MV-4-11 (cell line): Measurements from ENCODE around the gene HLA-B.
"Not testable (repeated sequence)": the region's sequence is repeated elsewhere in the genome, so short reads cannot be mapped to it uniquely, and the experiment has no call there.

Experiments
- DNase-seq: peaks from one replicate; lab custom pipeline; 2025; lab: John Stamatoyannopoulos, UW

The HLA-B gene

DNA sequence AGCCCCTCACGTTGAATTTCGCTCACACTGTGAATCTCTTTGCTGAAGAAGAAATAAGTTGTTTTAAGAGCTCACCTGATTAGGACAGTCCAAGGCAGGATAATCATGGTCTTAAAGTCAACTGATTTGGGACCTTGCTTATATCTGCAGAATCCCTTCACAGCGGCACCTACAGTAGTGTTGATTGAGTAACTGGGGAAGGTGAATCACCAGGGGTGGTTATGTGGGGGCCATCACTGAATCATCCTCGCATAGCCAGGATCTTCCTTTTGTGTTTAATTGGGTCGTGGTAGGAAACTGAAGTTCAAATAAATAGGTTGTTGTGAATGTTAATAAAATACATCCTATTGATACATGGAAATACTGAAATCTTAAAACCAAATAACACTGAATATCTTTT is 26.2 kb upstream of the HLA-B start:
- no peak for DNase-seq

DNA sequence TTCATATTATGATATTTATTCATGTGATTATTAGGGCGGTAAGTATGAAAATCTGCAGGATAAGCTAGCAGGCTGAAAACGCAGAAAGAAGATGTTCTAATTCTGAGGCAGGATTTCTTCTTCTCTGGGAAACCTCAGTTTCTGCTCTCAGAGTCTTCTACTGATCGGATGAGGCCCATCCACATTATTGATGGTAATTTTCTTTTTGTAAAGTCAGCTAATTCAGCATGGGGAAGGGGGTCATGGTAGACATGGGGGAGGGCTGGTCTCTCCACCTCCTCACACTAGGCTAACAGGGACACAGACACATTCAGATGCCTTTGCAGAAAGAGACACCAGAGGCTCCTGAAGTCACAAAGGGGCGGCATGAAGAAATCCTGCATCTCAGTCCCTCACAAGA is 24.7 kb upstream of the HLA-B start:
- no peak for DNase-seq

DNA sequence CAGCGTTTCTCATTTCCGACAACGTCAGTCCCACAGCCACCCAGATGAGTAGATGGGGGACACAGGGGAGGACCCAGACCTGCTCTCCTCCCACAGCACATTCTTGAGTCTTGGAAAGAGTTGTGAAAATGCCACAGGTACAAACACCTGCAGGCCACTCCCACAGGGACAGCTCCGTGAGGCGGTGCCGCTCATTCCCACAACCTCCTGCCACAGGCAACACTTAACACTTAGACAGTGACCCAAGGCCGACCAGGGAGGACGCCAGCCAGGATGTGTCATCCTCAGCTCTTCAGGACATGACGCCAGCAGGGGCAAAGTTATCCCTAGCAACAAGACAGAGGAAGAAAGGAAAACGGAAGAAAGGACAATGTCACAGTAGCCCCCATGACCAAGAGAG is 22.9 kb upstream of the HLA-B start:
- DNase-seq, result no peak

DNA sequence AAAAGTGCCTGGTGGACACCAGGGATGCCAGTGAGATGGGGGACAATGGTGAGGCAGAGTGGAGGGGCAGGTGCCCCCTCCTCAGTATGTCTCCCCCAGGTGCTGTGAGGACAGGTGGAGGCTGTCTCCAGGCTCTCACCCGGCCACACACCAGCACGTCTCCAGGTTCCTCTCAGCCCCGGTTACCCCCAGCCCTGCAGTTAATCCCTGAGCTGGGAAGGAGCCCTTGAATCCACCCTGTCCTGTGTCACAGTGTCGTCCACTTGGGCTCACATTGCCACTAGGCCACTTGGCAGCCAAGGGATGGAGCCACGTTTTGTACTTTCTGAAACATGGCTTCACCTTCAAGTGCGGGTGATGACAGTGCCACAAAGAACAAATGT is 21.7 kb upstream of the HLA-B start:
- DNase-seq, result no peak

DNA sequence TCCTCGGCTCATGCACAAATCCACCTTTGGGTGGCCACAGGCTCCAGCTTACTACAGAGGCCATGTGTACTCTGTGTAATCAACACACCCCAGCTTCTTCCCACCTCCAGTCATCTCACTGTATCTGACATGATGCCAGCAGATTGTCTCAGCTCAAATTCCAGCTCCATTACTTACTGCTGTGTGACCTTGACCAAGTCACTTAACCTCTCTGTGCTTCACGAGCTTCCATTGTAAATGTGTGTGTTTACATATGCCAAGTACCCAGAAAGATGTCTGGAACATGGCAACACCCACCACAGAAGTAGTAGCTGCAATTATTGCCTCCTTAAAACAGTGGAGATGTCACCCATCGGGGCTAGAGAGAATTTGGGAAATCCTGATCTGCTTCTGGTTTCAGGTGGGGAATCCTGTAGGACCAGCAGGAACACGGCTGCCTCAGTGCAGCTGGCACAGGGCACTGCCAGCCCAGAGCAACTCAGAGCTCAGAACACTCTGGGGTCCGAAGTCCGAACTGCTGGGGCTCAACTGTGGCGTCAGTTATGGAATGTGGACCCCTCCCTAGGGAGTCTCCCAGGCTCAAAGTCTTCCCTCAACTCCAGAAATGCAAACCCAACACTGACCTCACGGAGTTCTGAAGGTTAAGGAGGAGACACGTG is 21.2 kb upstream of the HLA-B start:
- no peak for DNase-seq

DNA sequence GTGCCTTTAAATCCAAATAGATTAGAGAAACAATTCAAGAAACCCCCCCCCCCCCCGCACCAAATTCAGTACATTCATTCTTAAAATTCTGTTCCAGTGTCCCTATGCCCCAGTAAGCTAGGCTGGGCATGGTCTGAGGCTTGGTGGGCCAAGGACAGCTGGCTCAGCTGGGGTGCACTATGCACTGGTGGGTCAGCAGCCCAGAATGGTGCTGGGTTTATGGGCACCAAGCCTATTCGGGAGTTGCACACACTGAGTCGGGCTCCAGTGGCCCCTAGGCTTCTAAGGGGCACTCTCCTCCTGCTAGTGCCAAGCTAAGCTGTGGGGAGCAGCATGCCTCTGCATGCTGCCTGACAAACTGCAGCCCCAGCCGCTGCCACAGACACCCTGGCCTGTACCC is 20.1 kb upstream of the HLA-B start:
- DNase-seq, result no peak

DNA sequence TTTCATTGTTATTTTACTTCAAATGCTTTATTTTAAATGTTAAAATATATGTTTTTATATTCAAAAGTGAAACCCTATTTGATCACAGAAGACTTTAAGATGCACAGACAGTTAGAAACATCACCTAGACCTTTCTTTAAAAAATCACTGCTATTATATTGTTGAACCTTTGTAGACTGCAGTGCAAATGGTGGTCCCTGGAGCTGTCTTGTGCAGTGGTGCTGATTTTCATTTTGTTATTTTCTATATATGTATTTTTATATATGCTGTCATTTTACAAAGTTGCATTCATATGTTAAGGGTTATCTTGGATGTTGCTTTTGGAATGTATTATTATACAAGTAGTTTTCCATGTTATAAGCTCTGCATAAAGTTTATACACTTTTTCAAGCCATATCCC is 18.7 kb upstream of the HLA-B start:
- DNase-seq, result no peak

DNA sequence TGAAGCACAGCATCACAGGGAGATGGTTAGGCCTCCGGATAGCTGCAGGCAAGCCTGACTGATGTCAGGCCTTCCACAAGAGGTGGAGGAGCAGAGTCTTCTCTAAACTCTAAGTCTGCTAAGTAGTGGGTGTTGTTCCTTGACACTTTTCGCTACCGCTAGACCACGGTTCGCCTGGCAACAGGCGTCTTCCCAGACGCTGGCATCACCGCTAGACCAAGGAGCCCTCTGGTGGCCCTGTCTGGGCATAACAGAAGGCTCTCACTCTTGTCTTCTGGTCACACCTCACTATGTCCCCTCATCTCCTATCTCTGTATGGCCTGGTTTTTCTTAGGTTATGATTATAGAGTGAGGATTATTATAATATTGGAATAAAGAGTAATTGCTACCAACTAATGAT is 17.1 kb upstream of the HLA-B start:
- not testable (repeated sequence) for DNase-seq

DNA sequence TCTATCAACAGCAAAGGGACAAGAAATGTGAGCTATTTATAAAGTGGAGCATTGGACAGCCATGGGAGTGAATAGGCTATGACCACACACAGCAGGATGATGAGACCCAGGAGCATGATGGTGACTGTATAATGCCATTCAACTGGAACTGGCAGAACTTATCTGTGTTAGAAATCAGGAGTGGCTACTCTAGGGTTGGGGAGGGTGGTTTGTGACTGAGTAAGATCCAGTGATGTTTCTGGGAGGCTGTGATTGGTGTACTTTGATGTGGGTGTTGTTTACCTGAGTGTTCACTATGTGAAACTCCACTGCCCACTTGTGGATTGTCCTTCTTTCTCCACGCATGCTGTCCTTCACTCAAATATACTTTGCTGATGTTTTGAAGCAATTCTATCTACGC is 11.5 kb upstream of the HLA-B start:
- no peak for DNase-seq

DNA sequence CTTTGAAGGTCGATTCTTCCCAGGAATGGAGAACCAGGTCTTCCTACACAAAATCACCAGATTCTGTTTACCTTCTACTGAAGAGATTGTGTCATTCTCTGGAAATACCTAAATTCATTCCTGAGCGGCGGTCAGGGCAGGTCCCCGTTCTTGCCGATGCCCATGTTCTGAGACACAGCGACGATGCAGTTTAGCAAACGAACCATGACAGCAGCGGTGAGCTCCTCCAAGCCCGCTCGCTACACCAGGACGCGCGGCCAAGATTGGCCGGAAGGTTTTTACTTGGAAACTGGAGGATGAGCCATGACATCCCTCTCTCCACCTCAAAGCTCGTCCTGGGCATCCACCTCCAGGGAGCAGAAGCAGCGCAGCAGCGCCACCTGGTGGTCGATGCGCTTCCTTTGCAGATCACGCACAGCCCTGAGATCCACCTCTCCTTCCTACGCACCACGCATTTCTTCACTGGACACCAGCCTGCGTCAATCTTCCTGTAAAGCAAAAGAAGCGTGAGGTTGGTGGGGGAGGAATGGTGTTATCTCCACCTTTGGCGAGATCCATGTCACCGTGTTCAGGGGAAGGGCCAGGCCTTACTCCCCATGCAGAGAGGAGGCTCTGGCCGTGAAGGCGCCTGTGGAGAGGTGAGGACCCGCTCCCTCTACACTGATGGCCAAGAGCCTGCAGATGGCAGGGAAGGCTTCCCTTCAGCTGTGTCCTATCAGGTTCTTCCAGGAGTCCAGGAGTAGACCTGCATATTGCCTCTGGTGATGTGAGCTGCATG is 9.9 kb upstream of the HLA-B start:
- peak; percentile 65 for DNase-seq

DNA sequence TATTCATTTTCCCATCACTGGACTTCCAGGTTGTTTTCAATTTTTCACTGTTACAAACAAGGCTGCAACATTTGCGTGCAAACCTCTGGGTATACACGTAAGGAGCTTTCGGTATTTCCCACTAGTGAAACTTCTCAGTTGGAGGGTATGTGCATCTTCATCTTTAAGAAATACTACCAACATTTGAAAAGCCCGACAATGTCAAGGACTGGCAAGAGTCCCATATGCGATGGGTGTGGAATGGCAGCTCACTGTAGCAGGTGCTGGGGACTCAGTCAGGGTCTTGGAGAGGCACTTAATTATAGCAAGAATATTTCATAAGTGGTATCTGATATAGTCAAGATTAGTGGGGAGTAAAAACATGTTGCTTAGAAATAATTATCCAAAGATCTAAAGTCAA is 8.9 kb upstream of the HLA-B start:
- DNase-seq, result no peak

DNA sequence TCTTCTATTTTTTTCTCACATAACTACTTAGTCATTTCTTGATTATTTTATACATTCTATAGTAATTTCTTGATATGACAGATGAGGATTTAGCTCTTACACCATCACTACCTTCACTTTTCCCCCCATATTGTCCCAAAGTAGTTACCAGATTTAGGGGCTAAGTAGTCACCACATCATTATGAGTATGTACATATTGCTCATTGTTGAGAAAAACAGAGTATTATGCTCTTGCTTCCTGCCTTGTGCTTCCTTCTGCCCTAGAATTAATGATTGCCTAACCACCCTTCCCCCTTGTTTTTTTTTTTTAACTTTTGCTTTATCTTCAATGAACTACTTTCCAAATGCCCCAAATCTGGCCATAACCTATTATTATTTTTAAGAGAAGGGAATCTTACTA is 6.8 kb upstream of the HLA-B start:
- peak; percentile 15 for DNase-seq

DNA sequence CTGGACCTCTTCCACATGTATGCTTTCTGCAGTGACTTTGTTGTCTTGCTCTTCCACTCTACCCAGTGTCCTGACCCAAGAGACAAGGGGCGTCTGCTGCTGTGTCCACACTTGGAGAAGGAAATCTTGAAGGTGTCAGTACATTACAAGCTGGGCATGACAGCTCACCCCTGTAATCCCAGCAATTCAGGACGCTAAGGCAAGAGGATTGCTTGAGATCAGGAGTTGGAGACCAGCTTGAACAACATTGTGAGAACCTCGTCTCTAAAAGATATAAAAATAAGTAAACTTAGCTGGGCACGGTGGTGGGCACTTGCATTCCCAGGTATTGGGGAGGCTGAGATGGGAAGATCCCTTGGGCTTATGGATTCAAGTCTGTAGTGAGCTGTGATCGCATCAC is 5.8 kb upstream of the HLA-B start:
- DNase-seq, result no peak

DNA sequence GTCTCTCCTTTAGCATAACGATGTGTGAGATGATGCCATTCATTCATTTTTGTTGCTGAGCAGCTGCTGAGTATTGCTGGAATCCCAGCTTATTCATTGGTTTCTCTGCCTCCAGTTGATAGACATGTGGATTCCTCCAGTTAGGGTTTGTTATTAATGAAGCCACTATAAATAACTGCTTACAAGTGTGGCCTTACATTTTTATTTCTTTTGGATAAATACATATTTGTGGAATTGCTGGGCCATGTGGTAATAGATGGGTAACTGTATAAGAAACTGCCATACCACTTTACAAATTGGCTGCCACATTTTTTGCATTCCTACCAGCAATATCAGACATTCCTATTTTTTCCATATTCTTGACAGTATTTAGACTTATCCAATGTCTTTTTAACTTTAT is 2.6 kb upstream of the HLA-B start:
- no peak for DNase-seq

DNA sequence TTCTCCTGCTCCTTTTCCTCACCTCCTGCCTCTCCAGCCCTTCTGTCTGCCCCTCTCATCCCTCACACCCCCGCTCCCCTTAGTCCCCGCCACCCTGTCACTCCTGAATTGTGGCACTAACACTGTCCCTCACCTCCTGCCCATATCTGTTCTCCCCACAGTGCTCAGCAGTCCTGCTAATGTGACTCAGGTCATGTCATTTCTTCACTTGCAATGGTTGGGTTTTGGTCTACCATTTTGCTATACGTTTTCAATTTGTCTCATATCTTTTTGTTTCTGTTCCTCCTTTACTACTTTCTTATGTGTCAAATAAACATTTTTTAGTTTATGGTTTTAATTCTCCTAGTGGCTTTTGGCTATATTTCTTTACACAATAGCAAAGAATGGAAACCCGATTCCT is 1.3 kb upstream of the HLA-B start:
- DNase-seq, result peak; percentile 45

DNA sequence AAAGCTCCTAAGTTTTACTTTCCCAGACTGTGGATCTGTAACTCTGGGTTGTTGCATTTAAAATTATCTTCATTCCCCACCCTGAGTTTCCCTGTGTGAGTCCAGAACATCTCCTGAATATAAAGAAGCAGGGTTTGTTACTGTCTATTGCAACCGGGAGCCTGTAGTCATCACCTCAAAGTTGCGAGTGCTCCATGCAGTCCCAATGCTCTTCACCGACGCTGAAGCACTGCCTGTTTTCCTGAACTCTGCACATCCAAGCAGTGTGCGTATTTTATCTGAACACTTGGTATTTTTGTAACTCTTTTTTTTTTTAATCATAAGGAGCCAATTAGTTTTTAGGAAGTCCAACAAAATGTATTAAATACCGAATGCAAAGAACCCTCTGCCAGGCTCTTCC is 907 bp upstream of the HLA-B start:
- DNase-seq, result no peak

DNA sequence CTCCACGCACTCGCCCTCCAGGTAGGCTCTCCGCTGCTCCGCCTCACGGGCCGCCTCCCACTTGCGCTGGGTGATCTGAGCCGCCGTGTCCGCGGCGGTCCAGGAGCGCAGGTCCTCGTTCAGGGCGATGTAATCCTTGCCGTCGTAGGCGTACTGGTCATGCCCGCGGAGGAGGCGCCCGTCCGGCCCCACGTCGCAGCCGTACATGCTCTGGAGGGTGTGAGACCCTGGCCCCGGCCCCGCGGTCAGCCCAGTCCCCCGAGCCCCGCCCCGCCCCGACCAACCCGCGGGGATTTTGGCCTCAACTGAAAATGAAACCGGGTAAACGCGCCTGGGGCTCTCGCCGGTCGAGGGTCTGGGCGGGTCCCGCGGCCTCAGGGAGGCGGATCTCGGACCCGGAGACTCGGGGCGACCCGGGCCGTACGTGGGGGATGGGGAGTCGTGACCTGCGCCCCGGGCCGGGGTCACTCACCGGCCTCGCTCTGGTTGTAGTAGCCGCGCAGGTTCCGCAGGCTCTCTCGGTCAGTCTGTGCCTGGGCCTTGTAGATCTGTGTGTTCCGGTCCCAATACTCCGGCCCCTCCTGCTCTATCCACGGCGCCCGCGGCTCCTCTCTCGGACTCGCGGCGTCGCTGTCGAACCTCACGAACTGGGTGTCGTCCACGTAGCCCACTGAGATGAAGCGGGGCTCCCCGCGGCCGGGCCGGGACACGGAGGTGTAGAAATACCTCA is 598 bp downstream of the HLA-B start:
- no peak for DNase-seq

DNA sequence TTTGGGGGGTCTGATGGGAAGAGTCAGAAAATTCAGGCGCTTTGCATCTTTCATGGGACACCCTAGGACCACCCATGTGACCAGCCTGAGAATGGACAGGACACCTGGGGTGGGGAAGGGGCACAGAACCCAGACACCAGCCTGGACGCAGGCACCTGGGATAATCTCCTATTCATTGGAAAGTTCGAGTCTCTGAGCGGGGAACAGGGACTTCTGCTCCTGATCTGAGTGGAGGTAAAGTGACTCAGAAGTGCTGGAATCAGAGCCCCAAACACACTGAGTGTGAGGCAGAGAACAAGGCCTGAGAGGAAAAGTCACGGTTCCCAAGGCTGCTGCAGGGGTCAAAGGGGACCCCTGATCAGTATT is 1.4 kb downstream of the HLA-B start:
- no peak for DNase-seq

DNA sequence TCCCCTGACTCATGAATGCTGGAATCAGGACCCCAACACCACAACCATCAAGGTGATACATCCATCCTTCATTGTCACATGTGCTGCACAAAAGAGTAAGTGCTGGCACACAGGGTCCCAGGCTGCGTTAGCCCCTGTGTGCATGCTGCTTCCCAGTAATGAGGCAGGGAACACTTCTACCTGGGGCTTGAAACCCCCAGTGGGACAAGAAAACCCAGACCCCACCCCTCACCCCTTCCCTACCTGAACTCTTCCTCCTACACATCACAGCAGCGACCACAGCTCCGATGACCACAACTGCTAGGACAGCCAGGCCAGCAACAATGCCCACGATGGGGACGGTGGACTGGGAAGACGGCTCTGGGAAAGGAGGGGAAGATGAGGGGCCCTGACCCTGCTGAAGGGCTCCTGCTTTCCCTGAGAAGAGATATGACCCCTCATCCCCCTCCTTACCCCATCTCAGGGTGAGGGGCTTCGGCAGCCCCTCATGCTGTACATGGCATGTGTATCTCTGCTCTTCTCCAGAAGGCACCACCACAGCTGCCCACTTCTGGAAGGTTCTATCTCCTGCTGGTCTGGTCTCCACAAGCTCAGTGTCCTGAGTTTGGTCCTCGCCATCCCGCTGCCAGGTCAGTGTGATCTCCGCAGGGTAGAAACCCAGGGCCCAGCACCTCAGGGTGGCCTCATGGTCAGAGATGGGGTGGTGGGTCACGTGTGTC is 2.0 kb downstream of the HLA-B start:
- no peak for DNase-seq

DNA sequence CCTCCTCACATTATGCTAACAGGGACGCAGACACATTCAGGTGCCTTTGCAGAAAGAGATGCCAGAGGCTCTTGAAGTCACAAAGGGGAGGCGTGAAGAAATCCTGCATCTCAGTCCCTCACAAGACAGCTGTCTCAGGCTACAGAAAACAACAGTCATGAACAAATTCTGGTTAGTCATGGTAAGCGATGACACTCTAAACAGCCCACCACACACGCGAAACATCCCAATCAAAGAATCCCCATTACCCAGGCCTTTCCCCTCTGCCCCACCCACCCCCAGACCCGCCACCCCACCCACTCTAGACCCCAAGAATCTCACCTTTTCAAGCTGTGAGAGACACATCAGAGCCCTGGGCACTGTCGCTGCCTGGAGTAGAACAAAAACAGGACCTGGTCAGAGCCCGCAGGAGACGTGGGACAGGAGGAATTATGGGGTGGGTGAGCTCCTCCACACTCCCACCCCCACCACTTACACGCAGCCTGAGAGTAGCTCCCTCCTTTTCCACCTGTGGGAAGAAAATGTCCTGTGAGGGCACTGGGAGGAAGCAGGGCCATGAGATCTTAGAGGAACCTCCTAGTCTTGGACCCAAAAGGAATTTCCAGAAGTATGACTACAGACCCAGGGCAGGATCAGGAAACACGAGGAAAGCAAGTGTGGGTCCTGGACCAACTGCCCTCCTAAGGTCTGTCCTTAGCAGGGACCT is 2.7 kb downstream of the HLA-B start:
- no peak for DNase-seq

DNA sequence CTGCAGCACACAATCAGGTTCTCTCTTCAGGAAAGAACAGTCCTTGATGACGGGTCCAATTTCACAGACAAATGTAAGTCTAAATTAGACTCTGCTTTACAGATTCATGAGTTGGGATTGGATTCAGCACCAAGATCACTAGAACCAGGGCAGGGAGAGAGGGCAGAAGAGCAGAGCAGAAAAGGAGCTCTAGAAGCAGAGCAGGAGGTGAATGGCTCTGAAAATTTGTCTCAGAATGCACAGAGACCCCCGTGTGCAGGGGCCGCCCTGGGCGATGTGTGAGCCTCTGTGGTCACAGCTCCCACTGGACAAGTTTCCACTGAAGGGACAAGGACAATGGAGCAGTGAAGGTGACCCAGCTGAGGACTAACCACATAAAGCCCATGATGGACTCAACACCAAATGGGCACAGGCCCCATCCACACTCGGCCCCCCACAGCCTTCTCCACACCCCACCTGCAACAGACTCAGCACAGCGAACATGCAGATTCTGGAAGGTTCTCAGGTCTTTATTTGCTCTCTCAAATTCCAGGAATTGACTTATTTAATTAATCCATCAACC is 3.5 kb downstream of the HLA-B start:
- no peak for DNase-seq
